ENCODE data around the gene EXOC6B. TPM values are rescaled to one million over a fixed set of nuclear protein-coding genes. Genes with fewer than 3 reads are reported as not detected.

EXOC6B gene
- total RNA-seq, 1 donor from 2014 or later: 24.5 TPM

DNA sequence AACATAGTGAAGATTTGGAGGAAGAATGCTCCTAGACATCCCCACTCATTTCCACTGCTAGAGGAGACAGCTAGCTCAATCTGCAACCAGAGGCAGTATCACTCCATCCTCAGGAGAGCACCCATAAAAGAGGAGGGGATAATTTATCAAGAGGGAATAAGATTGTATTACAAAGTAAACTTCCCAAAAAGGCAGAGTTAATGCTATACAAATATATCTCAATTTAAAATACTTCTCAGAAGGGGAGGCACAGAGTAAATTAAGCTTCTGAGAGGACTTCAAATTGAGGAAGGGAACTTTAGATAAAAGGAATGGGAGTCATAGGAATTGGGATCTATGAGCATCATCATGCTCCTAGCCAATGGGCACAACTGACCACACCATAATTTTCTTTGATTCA, 29.1 kb downstream of the EXOC6B start:
- Histone ChIP-seq H3K4me3 (ENCODE audit: low read length in 3 of 3) (no peak overlapping the region), H3K9me3 (ENCODE audit: control insufficient read depth in 3 of 3, low read length in 3 of 3) (no peaks in the 10 kb centered on the region)

DNA sequence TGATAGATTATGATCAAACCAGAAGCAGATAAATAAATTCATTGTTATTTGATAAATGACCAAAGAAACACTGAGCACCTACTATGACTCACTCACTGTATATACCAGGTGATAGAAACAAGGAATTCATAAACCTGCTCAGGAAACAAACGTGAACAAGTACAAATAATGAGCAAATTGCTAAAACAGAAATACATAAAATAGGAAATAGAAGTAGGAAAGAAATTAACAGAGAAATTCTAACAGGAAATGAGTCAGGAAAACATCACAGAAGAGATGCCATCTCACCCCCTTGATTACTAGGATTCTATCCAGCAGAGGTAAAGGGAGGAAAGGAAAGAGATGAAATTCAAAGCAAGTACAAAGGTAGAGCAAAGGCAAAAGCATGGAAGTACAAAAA, 31.3 kb downstream of the EXOC6B start:
- no peak overlapping the region for H3K27ac ChIP-seq (ENCODE audit: low read depth, low read length)

More for the DNA sequence above, 29.1 kb downstream of the EXOC6B start:
- Histone ChIP-seq H3K9ac (ENCODE audit: low read depth in 1 of 3, low read length in 3 of 3) (no peak overlapping the region), H3K36me3 (ENCODE audit: control insufficient read depth in 3 of 3, insufficient read depth in 3 of 3, low read length in 3 of 3) (no peaks in the 10 kb centered on the region), H3K4me1 (ENCODE audit: control insufficient read depth in 3 of 3, insufficient read depth in 3 of 3, low read length in 3 of 3) (peaks cover 2 to 10% (median 8%) of the 10 kb centered on the region in 3 donors), H3K27me3 (ENCODE audit: control insufficient read depth in 3 of 3, insufficient read depth in 3 of 3, low read length in 3 of 3) (no peaks in the 10 kb centered on the region), H3K27ac (ENCODE audit: low read depth, low read length) (no peak overlapping the region)

DNA sequence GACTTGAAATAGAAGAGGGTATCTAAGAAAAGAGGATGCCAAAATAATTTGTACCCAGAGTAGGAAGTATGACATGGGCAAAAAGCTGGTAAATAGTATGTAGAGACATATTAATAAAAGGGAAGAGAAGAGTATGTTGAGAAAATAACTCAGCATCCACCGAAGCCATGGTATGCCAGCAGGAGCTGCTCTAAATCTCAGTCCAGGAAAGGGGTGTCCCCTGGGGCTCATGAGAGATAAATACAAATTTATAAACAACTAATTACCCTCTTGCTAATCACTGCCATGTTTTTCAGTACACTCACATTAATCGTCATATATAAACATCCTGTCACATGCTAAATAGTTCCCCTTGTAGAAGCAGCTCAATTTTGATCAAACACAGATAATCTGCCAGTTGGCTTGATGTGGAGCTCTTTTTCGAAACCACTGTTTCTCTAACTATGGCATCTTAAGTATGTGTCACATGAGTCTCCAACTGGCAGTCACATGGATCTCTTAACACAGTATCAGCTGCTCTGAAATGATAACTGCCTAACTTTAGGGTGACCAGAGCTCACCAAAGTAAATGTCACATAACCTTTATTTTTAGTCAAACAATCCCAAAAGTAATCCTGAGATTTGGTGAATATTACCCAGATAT, 31.9 kb downstream of the EXOC6B start:
- no peaks in the 10 kb centered on the region for H3K36me3 ChIP-seq (ENCODE audit: control insufficient read depth in 3 of 3, insufficient read depth in 3 of 3, low read length in 3 of 3)
- no peaks in the 10 kb centered on the region for H3K9me3 ChIP-seq (ENCODE audit: control insufficient read depth in 3 of 3, low read length in 3 of 3)
- H3K27me3 ChIP-seq (ENCODE audit: control insufficient read depth in 3 of 3, insufficient read depth in 3 of 3, low read length in 3 of 3): no peaks in the 10 kb centered on the region
- peaks cover 2 to 10% (median 8%) of the 10 kb centered on the region in 3 donors for H3K4me1 ChIP-seq (ENCODE audit: control insufficient read depth in 3 of 3, insufficient read depth in 3 of 3, low read length in 3 of 3)
- no peak overlapping the region for H3K4me3 ChIP-seq (ENCODE audit: low read length in 3 of 3)
- no peak overlapping the region for H3K27ac ChIP-seq (ENCODE audit: low read depth, low read length)
- no peak overlapping the region for H3K9ac ChIP-seq (ENCODE audit: low read depth in 1 of 3, low read length in 3 of 3)

More for the DNA sequence above, 31.3 kb downstream of the EXOC6B start:
- Histone ChIP-seq H3K4me3 (ENCODE audit: low read length in 3 of 3) (no peak overlapping the region), H3K4me1 (ENCODE audit: control insufficient read depth in 3 of 3, insufficient read depth in 3 of 3, low read length in 3 of 3) (peaks cover 2 to 10% (median 8%) of the 10 kb centered on the region in 3 donors), H3K36me3 (ENCODE audit: control insufficient read depth in 3 of 3, insufficient read depth in 3 of 3, low read length in 3 of 3) (no peaks in the 10 kb centered on the region), H3K9me3 (ENCODE audit: control insufficient read depth in 3 of 3, low read length in 3 of 3) (no peaks in the 10 kb centered on the region), H3K9ac (ENCODE audit: low read depth in 1 of 3, low read length in 3 of 3) (no peak overlapping the region), H3K27me3 (ENCODE audit: control insufficient read depth in 3 of 3, insufficient read depth in 3 of 3, low read length in 3 of 3) (no peaks in the 10 kb centered on the region)

DNA sequence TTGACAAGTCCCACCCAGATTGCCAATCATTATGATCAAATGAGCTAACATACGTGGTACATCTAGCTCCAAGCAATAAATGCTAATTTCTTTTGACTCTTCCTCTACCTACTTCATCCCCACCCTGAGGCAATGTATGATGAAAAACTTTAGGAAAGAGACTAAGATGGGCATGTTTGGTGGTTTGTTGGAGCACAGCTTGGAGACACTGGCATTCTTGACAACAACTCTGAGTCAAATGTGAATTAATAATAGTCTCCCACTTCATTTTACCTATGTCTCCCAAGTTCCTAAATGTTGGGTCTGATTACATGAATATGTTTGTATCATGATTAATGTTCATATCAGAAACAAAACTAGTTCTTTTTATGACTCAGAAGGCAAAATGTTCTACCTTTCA, 36.6 kb downstream of the EXOC6B start:
- Histone ChIP-seq H3K4me3 (ENCODE audit: low read length in 3 of 3) (no peak overlapping the region), H3K9ac (ENCODE audit: low read depth in 1 of 3, low read length in 3 of 3) (no peak overlapping the region), H3K27ac (ENCODE audit: low read depth, low read length) (no peak overlapping the region), H3K36me3 (ENCODE audit: control insufficient read depth in 3 of 3, insufficient read depth in 3 of 3, low read length in 3 of 3) (no peaks in the 10 kb centered on the region), H3K4me1 (ENCODE audit: control insufficient read depth in 3 of 3, insufficient read depth in 3 of 3, low read length in 3 of 3) (peaks cover 0 to 5% (median 3%) of the 10 kb centered on the region in 3 donors), H3K27me3 (ENCODE audit: control insufficient read depth in 3 of 3, insufficient read depth in 3 of 3, low read length in 3 of 3) (no peaks in the 10 kb centered on the region), H3K9me3 (ENCODE audit: control insufficient read depth in 3 of 3, low read length in 3 of 3) (no peaks in the 10 kb centered on the region)

DNA sequence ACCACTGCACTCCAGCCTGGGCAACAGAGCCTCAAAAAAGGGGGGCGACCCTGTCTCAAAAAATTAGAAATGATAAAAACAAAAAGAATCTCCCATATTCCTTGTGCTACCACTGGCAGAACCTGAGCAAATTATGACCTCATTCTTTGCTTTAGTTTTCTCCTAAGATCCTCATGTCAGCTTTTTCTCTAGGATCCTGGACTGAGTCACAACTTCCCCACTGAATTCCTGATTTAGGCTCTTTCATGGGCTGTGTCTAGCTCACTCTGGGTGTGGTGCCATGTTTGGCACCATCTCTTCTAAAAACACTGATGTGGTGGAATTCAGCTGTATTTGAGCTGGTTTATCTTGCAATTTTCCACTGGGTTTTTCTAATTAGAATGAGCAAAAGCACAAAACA, 37.1 kb downstream of the EXOC6B start:
- Histone ChIP-seq H3K27me3 (ENCODE audit: control insufficient read depth in 3 of 3, insufficient read depth in 3 of 3, low read length in 3 of 3) (no peaks in the 10 kb centered on the region), H3K27ac (ENCODE audit: low read depth, low read length) (no peak overlapping the region), H3K9me3 (ENCODE audit: control insufficient read depth in 3 of 3, low read length in 3 of 3) (no peaks in the 10 kb centered on the region), H3K36me3 (ENCODE audit: control insufficient read depth in 3 of 3, insufficient read depth in 3 of 3, low read length in 3 of 3) (no peaks in the 10 kb centered on the region), H3K4me3 (ENCODE audit: low read length in 3 of 3) (no peak overlapping the region), H3K4me1 (ENCODE audit: control insufficient read depth in 3 of 3, insufficient read depth in 3 of 3, low read length in 3 of 3) (peaks cover 0 to 2% (median 0%) of the 10 kb centered on the region in 3 donors), H3K9ac (ENCODE audit: low read depth in 1 of 3, low read length in 3 of 3) (no peak overlapping the region)

DNA sequence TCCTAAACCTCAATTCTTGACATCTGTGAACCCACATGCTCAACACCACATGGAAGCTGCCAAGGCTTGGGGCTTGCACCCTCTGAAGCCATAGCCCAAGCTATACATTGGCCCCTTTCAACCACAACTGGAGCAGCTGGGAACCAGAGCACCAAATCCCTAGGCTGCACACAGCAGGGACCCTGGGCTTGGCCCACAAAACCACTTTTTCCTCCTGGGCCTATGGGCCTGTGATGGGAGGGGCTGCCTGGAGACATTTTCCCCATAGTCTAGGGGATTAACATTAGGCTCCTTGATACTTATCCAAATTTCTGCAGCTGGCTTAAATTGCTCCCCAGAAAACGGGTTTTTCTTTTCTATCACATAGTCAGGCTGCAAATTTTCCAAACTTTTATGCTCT, 40.3 kb downstream of the EXOC6B start:
- Histone ChIP-seq H3K36me3 (ENCODE audit: control insufficient read depth in 3 of 3, insufficient read depth in 3 of 3, low read length in 3 of 3) (no peaks in the 10 kb centered on the region), H3K9ac (ENCODE audit: low read depth in 1 of 3, low read length in 3 of 3) (no peak overlapping the region), H3K9me3 (ENCODE audit: control insufficient read depth in 3 of 3, low read length in 3 of 3) (no peaks in the 10 kb centered on the region), H3K27me3 (ENCODE audit: control insufficient read depth in 3 of 3, insufficient read depth in 3 of 3, low read length in 3 of 3) (no peaks in the 10 kb centered on the region), H3K4me1 (ENCODE audit: control insufficient read depth in 3 of 3, insufficient read depth in 3 of 3, low read length in 3 of 3) (no peaks in the 10 kb centered on the region), H3K4me3 (ENCODE audit: low read length in 3 of 3) (no peak overlapping the region), H3K27ac (ENCODE audit: low read depth, low read length) (no peak overlapping the region)

DNA sequence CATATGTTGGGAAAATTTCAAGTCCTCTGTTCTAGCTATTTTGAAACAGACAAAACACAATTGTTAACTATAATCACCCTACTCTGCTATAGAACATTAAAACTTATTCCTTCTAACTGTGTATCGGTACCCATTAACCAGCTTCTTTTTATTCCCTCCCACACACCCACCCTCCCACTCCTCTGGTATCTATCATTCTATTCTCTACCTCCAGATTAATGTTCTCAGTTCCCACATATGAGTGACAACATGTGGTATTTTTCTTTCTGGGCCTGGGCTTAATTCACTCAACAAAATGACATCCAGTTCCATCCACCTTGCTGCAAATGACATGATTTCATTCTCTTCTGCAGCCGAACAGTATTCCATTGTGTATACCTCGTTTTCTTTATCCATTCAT, 43.3 kb downstream of the EXOC6B start:
- no peak overlapping the region for H3K27ac ChIP-seq (ENCODE audit: low read depth, low read length)
- no peak overlapping the region for H3K4me3 ChIP-seq (ENCODE audit: low read length in 3 of 3)
- no peak overlapping the region for H3K9ac ChIP-seq (ENCODE audit: low read depth in 1 of 3, low read length in 3 of 3)
- no peaks in the 10 kb centered on the region for H3K9me3 ChIP-seq (ENCODE audit: control insufficient read depth in 3 of 3, low read length in 3 of 3)
- H3K27me3 ChIP-seq (ENCODE audit: control insufficient read depth in 3 of 3, insufficient read depth in 3 of 3, low read length in 3 of 3): no peaks in the 10 kb centered on the region
- H3K4me1 ChIP-seq (ENCODE audit: control insufficient read depth in 3 of 3, insufficient read depth in 3 of 3, low read length in 3 of 3): no peaks in the 10 kb centered on the region
- no peaks in the 10 kb centered on the region for H3K36me3 ChIP-seq (ENCODE audit: control insufficient read depth in 3 of 3, insufficient read depth in 3 of 3, low read length in 3 of 3)

DNA sequence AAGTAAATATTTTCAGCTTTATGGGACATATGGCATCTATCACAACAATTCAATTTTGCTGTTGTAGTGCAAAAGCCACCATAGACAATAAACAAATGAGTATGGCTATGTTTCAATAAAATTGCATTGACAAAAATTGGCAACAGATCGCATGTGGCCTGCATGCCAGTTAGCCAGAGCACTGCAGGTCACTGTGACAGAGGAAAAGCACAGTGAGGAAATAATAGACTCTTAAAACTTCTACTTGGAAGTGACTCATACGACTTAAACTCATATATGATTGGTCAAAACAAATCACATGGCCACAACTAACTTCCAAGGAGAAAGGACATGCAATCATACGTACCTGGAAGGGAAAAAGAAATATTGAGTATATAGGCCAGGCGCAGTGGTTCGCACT, 44.4 kb downstream of the EXOC6B start:
- no peaks in the 10 kb centered on the region for H3K9me3 ChIP-seq (ENCODE audit: control insufficient read depth in 3 of 3, low read length in 3 of 3)
- H3K27me3 ChIP-seq (ENCODE audit: control insufficient read depth in 3 of 3, insufficient read depth in 3 of 3, low read length in 3 of 3): no peaks in the 10 kb centered on the region
- H3K9ac ChIP-seq (ENCODE audit: low read depth in 1 of 3, low read length in 3 of 3): no peak overlapping the region
- no peak overlapping the region for H3K4me3 ChIP-seq (ENCODE audit: low read length in 3 of 3)
- no peaks in the 10 kb centered on the region for H3K4me1 ChIP-seq (ENCODE audit: control insufficient read depth in 3 of 3, insufficient read depth in 3 of 3, low read length in 3 of 3)
- no peak overlapping the region for H3K27ac ChIP-seq (ENCODE audit: low read depth, low read length)
- no peaks in the 10 kb centered on the region for H3K36me3 ChIP-seq (ENCODE audit: control insufficient read depth in 3 of 3, insufficient read depth in 3 of 3, low read length in 3 of 3)

DNA sequence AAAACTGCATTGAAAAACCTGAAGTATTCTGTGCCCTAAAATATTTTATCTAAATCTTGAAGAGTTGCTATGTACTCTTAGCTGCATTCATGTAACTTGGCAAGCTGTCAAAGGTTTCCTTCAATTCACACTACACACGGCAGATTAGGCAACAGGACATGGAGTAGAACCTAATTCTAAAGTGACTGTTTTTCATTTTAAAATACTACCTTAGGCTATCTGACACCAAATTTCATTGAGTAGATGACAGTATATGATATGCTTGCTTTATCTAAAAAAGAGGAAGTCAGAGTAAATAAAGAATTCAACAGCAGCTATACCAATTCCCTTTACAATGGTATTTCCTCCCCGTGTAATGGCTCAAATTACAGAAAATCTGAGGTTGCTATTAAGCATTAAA, 45.4 kb downstream of the EXOC6B start:
- Histone ChIP-seq H3K9me3 (ENCODE audit: control insufficient read depth in 3 of 3, low read length in 3 of 3) (no peaks in the 10 kb centered on the region), H3K9ac (ENCODE audit: low read depth in 1 of 3, low read length in 3 of 3) (no peak overlapping the region), H3K4me1 (ENCODE audit: control insufficient read depth in 3 of 3, insufficient read depth in 3 of 3, low read length in 3 of 3) (no peaks in the 10 kb centered on the region), H3K4me3 (ENCODE audit: low read length in 3 of 3) (no peak overlapping the region), H3K27ac (ENCODE audit: low read depth, low read length) (no peak overlapping the region), H3K27me3 (ENCODE audit: control insufficient read depth in 3 of 3, insufficient read depth in 3 of 3, low read length in 3 of 3) (no peaks in the 10 kb centered on the region), H3K36me3 (ENCODE audit: control insufficient read depth in 3 of 3, insufficient read depth in 3 of 3, low read length in 3 of 3) (no peaks in the 10 kb centered on the region)

DNA sequence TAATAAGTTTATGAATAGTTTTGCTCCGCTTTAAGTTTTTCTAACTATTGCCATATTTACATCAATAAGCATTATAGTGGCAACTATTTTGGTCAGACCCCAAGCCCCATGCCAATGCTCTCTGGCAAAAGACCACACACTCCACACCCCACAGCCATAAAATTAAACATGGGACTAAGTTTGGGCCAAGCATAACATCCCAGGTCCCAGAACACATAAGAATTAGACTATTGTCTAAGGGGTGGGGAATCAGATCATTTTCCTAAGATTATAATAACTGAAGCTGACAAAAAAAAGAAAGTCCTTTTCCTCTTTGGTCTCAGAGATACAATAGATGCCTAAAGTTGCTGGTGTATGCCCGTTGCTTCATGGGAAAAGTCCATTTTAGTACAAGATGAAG, 46.3 kb downstream of the EXOC6B start:
- H3K9me3 ChIP-seq (ENCODE audit: control insufficient read depth in 3 of 3, low read length in 3 of 3): no peaks in the 10 kb centered on the region
- H3K4me1 ChIP-seq (ENCODE audit: control insufficient read depth in 3 of 3, insufficient read depth in 3 of 3, low read length in 3 of 3): no peaks in the 10 kb centered on the region
- H3K27me3 ChIP-seq (ENCODE audit: control insufficient read depth in 3 of 3, insufficient read depth in 3 of 3, low read length in 3 of 3): no peaks in the 10 kb centered on the region
- no peak overlapping the region for H3K9ac ChIP-seq (ENCODE audit: low read depth in 1 of 3, low read length in 3 of 3)
- no peaks in the 10 kb centered on the region for H3K36me3 ChIP-seq (ENCODE audit: control insufficient read depth in 3 of 3, insufficient read depth in 3 of 3, low read length in 3 of 3)
- H3K27ac ChIP-seq (ENCODE audit: low read depth, low read length): no peak overlapping the region
- H3K4me3 ChIP-seq (ENCODE audit: low read length in 3 of 3): no peak overlapping the region

All from skeletal muscle tissue (tissue), 4 donors.